AG04449 (cell line): ENCODE results near the gene UBAP2L.
"Not testable (repeated sequence)": the region's sequence is repeated elsewhere in the genome, so short reads cannot be mapped to it uniquely, and the experiment has no call there.

Experiments used
- CTCF ChIA-PET: fragments of 350-600 bp; formaldehyde crosslinking; extraction: SDS; loops from one replicate; lab custom pipeline; 2021; ENCODE audit warnings: antibody characterized with exemption; lab: Yijun Ruan, JAX
- POLR2A ChIA-PET: fragments of 400-600, 350-600 bp; formaldehyde crosslinking; extraction: SDS; loops from one replicate; lab custom pipeline; 2020; ENCODE audit warnings: antibody characterized with exemption, inconsistent platforms; lab: Yijun Ruan, JAX
- DNase-seq: peaks from one replicate; pipeline ENCODE4 v3.0.0-alpha.2; 2010; ENCODE audit warnings: low read depth, low spot score
- H3K4me3 ChIP-seq: 2 replicates; pipeline ENCODE4 v1.5.1; 2011; ENCODE audit warnings: low read depth, mild to moderate bottlenecking, control low read depth, low read length
- CTCF ChIP-seq: IDR thresholded peaks from one replicate; pipeline ENCODE4 v1.5.1; 2011; ENCODE audit warnings: mild to moderate bottlenecking, moderate library complexity, low read length, control low read depth, inconsistent platforms; ENCODE audit not compliant: insufficient read depth; ENCODE audit errors: missing control alignments

The UBAP2L gene

GRCh38 chr1:154265586-154265985 lies 44.8 kb downstream of the UBAP2L start:
- ChIA-PET POLR2A (interaction anchor here (0.6 kb wide), 1 partner anchor 13 kb away, joined by 3 read pairs; no protein-coding TSS in a partner anchor), CTCF (interaction anchor here (1.9 kb wide), 1 partner anchor 71 kb away, joined by 5 read pairs; no protein-coding TSS in a partner anchor)
- no peak overlapping the region for H3K4me3 ChIP-seq
- DNase-seq: no peak
- no peak for TF ChIP-seq CTCF

GRCh38 chr1:154270833-154271232 lies 50.1 kb downstream of the UBAP2L start:
- no peak for DNase-seq
- POLR2A ChIA-PET: no interaction called here
- CTCF ChIA-PET: interaction anchor here (1.1 to 6.9 kb wide), 11 partner anchors 9 to 80 kb away, joined by 3 to 65 read pairs (median 6); partner anchors contain the start of gene ATP8B2
- TF ChIP-seq CTCF: no peak
- H3K4me3 ChIP-seq: no peak overlapping the region

DNA sequence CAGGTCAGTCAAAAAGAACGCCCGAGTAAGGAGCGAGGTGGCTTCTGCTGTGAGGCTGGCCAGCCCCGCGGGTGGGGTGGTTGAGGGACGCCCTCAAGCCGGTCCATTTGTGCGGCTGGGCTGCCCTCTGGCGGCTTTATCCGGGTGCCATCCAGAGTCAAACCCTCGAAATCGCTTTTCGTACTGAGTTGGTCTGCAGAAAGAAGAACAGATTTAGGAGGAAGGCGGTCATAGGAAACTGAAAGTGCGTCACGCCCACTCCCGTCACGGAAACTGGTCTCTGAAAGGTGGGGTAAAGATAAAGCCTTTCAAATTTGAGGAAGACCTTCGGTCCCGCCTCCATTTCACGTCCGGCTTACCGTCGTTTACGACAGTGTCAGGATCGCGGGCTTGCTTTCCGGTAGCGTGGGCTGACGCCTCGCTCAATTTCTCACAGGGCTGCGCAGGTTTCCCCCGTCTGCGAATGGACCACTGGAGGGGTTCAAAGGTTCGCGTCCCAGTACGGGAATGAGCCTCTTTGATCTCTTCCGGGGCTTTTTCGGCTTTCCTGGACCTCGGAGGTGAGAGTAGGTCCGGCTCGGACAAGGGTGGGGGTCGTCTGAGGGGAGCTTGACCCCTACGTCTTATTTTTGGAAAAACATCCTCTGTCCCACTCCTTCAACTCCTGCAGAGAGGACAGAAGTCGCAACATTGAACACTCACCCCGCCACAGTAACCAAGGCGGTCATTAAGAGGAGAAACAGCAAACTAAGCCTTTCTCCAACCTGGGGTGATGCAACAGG lies 51.7 kb downstream of the UBAP2L start, which contains the start of gene HAX1:
HAX1 (plus strand) TSS at position 413 of the 782 bp plus-strand sequence; CDS start at position 508, 95 bp downstream.
- ChIA-PET CTCF (interaction anchor here (0.6 to 6.9 kb wide), 20 partner anchors 8 to 450 kb away, joined by 3 to 65 read pairs (median 4); partner anchors contain the start of genes ATP8B2 and RAB13), POLR2A (no interaction called here)
- TF ChIP-seq CTCF: peak; percentile 78
- peak; percentile 75 for DNase-seq
- peak within 1 kb of the TSS; percentile 97 for H3K4me3 ChIP-seq

DNA sequence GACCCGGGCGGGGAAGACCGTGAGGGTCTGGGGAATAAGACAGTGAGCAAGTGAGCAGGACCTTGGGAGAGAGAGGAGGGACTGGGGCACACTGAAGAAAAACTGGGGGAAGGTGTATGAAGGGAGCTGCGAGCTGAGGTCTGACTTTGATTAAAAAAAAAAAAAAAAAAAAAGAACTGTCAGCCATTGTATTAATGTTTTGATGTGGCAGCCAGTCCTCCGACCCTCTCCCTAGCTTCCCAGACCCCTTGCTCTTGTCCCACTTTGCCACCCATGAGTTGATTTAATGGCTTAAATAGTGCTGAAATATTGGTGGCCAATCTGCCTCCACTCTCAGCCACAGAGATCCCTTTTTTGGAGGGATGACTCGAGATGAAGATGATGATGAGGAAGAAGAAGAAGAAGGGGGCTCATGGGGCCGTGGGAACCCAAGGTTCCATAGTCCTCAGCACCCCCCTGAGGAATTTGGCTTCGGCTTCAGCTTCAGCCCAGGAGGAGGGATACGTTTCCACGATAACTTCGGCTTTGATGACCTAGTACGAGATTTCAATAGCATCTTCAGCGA lies 52.3 kb downstream of the UBAP2L start:
- ChIA-PET CTCF (interaction anchor here (1.2 to 6.9 kb wide), 9 partner anchors 10 to 74 kb away, joined by 3 to 65 read pairs (median 8); partner anchors contain the start of gene ATP8B2), POLR2A (interaction anchor here (1.0 kb wide), 1 partner anchor 53 kb away, joined by 3 read pairs; a partner anchor contains a TSS)
- peak overlapping the region; percentile 97 for H3K4me3 ChIP-seq
- no peak for DNase-seq
- TF ChIP-seq CTCF: no peak

- CTCF ChIA-PET: interaction anchor here (1.0 to 6.9 kb wide), 4 partner anchors 20 to 55 kb away, joined by 3 to 65 read pairs (median 3); no protein-coding TSS in a partner anchor
- DNase-seq: no peak
These were observed 56.0 kb downstream of the UBAP2L start for GRCh38 chr1:154276797-154277196.

DNA sequence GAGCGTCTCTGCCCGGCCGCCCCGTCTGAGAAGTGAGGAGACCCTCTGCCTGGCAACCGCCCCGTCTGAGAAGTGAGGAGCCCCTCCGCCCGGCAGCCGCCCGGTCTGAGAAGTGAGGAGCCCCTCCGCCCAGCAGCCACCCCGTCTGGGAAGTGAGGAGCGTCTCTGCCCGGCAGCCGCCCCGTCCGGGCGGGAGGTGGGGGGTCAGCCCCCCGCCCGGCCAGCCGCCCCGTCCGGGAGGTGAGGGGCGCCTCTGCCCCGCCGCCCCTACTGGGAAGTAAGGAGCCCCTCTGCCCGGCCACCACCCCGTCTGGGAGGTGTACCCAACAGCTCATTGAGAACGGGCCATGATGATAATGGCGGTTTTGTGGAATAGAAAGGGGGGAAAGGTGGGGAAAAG lies 66.8 kb downstream of the UBAP2L start:
- H3K4me3 ChIP-seq, DNase-seq, CTCF ChIA-PET, POLR2A ChIA-PET: not testable (repeated sequence)

More at GRCh38 chr1:154276797-154277196, 56.0 kb downstream of the UBAP2L start:
- POLR2A ChIA-PET: no interaction called here
- no peak overlapping the region for H3K4me3 ChIP-seq
- TF ChIP-seq CTCF: no peak
